Endodermal cell (in vitro differentiated cells): Measurements from ENCODE around the gene EID2. TPM values are rescaled to one million over a fixed set of nuclear protein-coding genes. Genes with fewer than 3 reads are reported as not detected.

Source experiments
- DNase-seq: peaks from one replicate; pipeline ENCODE4 v3.0.0-alpha.2; 2017
- H3K27ac ChIP-seq: 2 replicates; pipeline ENCODE4 v1.5.1; 2013; ENCODE audit warnings: mild to moderate bottlenecking, low read depth, low read length, moderate library complexity
- H3K27me3 ChIP-seq: 2 replicates; pipeline ENCODE4 v1.6.1; 2013; ENCODE audit warnings: mild to moderate bottlenecking, low read length, moderate library complexity; ENCODE audit not compliant: insufficient read depth, control insufficient read depth, poor library complexity, severe bottlenecking
- H3K36me3 ChIP-seq: 2 replicates; pipeline ENCODE4 v1.7.0; 2013; ENCODE audit warnings: mild to moderate bottlenecking, low read length, moderate library complexity; ENCODE audit not compliant: control insufficient read depth, insufficient read depth
- H3K4me1 ChIP-seq: one replicate; pipeline ENCODE4 v1.7.0; 2013; ENCODE audit warnings: low read length; ENCODE audit not compliant: control insufficient read depth, insufficient read depth
- H3K4me3 ChIP-seq: 2 replicates; pipeline ENCODE4 v1.5.1; 2013; ENCODE audit warnings: mild to moderate bottlenecking, low read length, moderate library complexity
- H3K9ac ChIP-seq: 2 replicates; pipeline ENCODE4 v1.6.1; 2013; ENCODE audit warnings: mild to moderate bottlenecking, low read length, moderate library complexity; ENCODE audit not compliant: poor library complexity, severe bottlenecking; ENCODE audit errors: extremely low read depth
- H3K9me3 ChIP-seq: 2 replicates; pipeline ENCODE4 v1.6.1; 2013; ENCODE audit warnings: mild to moderate bottlenecking, low read length, moderate library complexity; ENCODE audit not compliant: control insufficient read depth
- H3K27ac Mint-ChIP-seq: 2 replicates; pipeline ENCODE4 v1.8.0; 2020; ENCODE audit warnings: mixed read lengths
- H3K27me3 Mint-ChIP-seq: 2 replicates; pipeline ENCODE4 v1.8.0; 2021; ENCODE audit warnings: mild to moderate bottlenecking, mixed read lengths; ENCODE audit not compliant: insufficient read depth
- H3K36me3 Mint-ChIP-seq: 2 replicates; pipeline ENCODE4 v1.8.0; 2020; ENCODE audit warnings: low read depth, mixed read lengths
- H3K4me1 Mint-ChIP-seq: 2 replicates; pipeline ENCODE4 v1.8.0; 2020; ENCODE audit warnings: mixed read lengths
- H3K4me3 Mint-ChIP-seq: 2 replicates; pipeline ENCODE4 v1.8.0; 2020; ENCODE audit warnings: mild to moderate bottlenecking, moderate library complexity, mixed read lengths
- H3K9me3 Mint-ChIP-seq: 2 replicates; pipeline ENCODE4 v1.8.0; 2020; ENCODE audit warnings: mild to moderate bottlenecking, mixed read lengths
- WGBS, 2 experiments: methylation state at CpG; one replicate each; pipeline versions ENCODE4 v1.1.5 to v1.1.7; 2013; ENCODE audit warnings: missing lambda C conversion rate in 2 of 2, mixed read lengths in 1 of 2; ENCODE audit not compliant: insufficient coverage in 1 of 2, insufficient read length in 1 of 2; 5-methylcytosine and 5-hydroxymethylcytosine counted together
- total RNA-seq, 2 donors: library from RNA; stranded (reverse); fragmentation: NEBNext Ultra II Directional in 1 of 2; extraction: Animal tissue kit (Norgen Biotek cat#: 25700) in 1 of 2; gene quantifications; 2 replicates in 1 of 2; 3 replicates in 1 of 2; pipeline ENCODE4 v1.2.1, GENCODE V29; 2021
- TF ChIP-seq, protein P1 (sequence below): fragments of 200-600 bp; sonication (generic); conservative IDR thresholded peaks from 2 replicates; pipeline ENCODE4 v1.5.0; 2021; ENCODE audit warnings: antibody characterized with exemption, mild to moderate bottlenecking

EID2 gene
- total RNA-seq, 2 donors from 2014 or later, result 24.0 to 29.7 TPM

DNA sequence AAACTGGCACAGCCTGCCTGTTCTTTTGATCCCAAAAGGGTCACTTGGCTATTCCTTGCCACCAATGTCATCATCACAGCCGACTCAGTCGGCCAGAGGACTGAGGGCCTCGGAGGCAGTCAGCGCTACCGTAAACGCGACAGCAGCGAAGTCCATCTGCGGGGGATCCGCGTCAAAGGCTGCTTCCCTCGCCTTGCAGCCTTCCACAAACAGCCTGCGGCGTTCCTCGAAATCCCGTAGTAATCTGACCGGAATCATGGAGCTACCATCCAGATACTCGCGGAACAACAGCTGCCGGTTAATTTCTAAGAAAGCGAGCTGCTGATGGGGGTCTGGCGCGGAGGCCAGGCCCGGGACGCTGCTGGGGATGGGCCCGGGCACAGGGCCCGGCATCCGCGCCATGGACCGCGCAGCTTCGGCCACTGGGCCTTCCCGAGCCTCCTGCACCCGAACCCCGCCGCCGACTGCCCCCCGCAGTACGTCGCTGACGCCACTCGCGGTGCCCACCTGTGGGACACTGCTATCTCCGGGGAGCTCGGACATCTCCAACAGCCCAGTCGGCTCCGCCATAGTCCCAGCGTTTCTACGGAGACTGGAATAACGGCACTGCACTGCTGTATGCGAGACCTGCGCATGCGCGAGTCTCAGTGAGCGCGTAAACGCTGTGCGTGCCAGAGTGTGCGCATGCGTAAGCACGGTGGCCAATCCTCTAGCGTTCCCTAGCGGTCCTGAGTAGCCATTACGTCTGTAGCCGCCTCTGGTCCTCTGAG lies 7.5 kb downstream of the EID2 start, which contains the start of gene EID2B:
Gene EID2B, minus strand, starts transcription at position 620 of the 770 bp plus-strand sequence. Its CDS starts 50 bp downstream, at position 570.
- peak within 1 kb of the TSS; percentile 75 for H3K9ac ChIP-seq
- peaks cover 7% of the 10 kb centered on the region for H3K27me3 Mint-ChIP-seq
- H3K4me3 ChIP-seq, result peak within 1 kb of the TSS; percentile 98
- H3K27ac Mint-ChIP-seq, result peak within 1 kb of the TSS; percentile 80
- no peaks in the 10 kb centered on the region for H3K36me3 ChIP-seq
- TF ChIP-seq, protein P1, sequence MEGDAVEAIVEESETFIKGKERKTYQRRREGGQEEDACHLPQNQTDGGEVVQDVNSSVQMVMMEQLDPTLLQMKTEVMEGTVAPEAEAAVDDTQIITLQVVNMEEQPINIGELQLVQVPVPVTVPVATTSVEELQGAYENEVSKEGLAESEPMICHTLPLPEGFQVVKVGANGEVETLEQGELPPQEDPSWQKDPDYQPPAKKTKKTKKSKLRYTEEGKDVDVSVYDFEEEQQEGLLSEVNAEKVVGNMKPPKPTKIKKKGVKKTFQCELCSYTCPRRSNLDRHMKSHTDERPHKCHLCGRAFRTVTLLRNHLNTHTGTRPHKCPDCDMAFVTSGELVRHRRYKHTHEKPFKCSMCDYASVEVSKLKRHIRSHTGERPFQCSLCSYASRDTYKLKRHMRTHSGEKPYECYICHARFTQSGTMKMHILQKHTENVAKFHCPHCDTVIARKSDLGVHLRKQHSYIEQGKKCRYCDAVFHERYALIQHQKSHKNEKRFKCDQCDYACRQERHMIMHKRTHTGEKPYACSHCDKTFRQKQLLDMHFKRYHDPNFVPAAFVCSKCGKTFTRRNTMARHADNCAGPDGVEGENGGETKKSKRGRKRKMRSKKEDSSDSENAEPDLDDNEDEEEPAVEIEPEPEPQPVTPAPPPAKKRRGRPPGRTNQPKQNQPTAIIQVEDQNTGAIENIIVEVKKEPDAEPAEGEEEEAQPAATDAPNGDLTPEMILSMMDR, result peak; percentile 92
- H3K36me3 Mint-ChIP-seq, result peaks cover 4% of the 10 kb centered on the region
- DNase-seq, result peak; percentile 97
- WGBS, 2 experiments, result 0% methylated on average over 44 to 65 of the region's 65 CpGs
- H3K27ac ChIP-seq, result peak within 1 kb of the TSS; percentile 56
- peak within 1 kb of the TSS; percentile 79 for H3K4me3 Mint-ChIP-seq
- no peaks in the 10 kb centered on the region for H3K4me1 ChIP-seq
- peaks cover 7% of the 10 kb centered on the region for H3K9me3 ChIP-seq
- H3K9me3 Mint-ChIP-seq, result no peaks in the 10 kb centered on the region
- peaks cover 6% of the 10 kb centered on the region for H3K4me1 Mint-ChIP-seq
- no peaks in the 10 kb centered on the region for H3K27me3 ChIP-seq

DNA sequence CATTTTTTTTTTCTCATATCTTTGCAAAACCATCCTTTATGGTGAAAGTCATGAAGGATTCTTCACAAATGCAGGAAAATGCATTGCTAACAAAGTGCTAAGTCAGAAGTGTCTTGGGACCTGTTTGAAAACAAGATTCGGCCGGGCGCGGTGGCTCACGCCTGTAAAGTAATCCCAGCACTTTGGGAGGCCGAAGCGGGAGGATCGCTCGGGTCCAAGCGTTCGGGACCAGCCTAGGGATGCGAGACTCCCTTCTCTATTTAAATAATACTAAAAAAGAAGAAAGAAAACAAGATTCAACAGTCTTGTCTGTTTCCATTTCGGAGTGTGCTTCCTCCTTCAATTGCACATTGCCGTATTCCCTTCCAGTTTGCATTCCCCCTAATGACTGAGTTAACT lies 8.1 kb downstream of the EID2 start:
- no peaks in the 10 kb centered on the region for H3K36me3 ChIP-seq
- H3K27me3 ChIP-seq, result no peaks in the 10 kb centered on the region
- Mint-ChIP-seq H3K36me3 (peaks cover 4% of the 10 kb centered on the region), H3K4me3 (peak overlapping the region; percentile 79), H3K27me3 (peaks cover 7% of the 10 kb centered on the region), H3K27ac (peak overlapping the region; percentile 80), H3K4me1 (peaks cover 6% of the 10 kb centered on the region), H3K9me3 (no peaks in the 10 kb centered on the region)
- 44 to 46% methylated on average over 9 to 14 of the region's 14 CpGs for WGBS, 2 experiments
- H3K9me3 ChIP-seq, result peaks cover 7% of the 10 kb centered on the region
- DNase-seq, result no peak
- H3K4me1 ChIP-seq, result no peaks in the 10 kb centered on the region
- peak overlapping the region; percentile 75 for H3K9ac ChIP-seq
- peak overlapping the region; percentile 98 for H3K4me3 ChIP-seq
- H3K27ac ChIP-seq, result no peak overlapping the region
- TF ChIP-seq, protein P1, result no peak

DNA sequence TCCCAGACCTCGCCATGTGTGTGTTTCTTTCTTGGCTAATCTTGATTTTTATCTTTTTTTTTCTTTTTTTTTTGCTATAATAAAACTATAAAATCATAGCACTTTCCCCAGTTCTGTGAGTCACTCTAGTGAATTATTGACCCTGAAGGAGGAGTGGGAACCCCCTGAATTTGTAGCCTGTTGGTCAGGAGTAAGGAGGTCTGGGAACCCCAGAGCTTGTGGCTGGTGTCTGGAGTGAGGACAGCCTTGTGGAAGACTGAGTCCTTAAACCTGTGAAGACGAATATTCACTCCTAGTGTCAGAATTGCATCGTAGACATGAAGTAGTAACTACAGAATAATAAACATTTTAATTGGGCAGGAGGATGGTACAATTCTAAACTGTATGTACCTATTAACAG lies 14.8 kb downstream of the EID2 start:
- 97% methylated on average over 3 of the region's 3 CpGs; no CpG with 5 or more reads in 1 of the 2 experiments for WGBS, 2 experiments
- DNase-seq, result no peak
- H3K4me3 Mint-ChIP-seq, result no peak overlapping the region
- no peaks in the 10 kb centered on the region for H3K27me3 Mint-ChIP-seq
- Histone ChIP-seq H3K4me3 (no peak overlapping the region), H3K9ac (no peak overlapping the region), H3K4me1 (no peaks in the 10 kb centered on the region), H3K36me3 (peaks cover 3% of the 10 kb centered on the region), H3K9me3 (no peaks in the 10 kb centered on the region), H3K27me3 (no peaks in the 10 kb centered on the region), H3K27ac (no peak overlapping the region)
- H3K27ac Mint-ChIP-seq, result no peak overlapping the region
- TF ChIP-seq, protein P1, result no peak
- no peaks in the 10 kb centered on the region for H3K9me3 Mint-ChIP-seq
- H3K36me3 Mint-ChIP-seq, result peaks cover 26% of the 10 kb centered on the region
- H3K4me1 Mint-ChIP-seq, result no peaks in the 10 kb centered on the region
